HG03139 (cell line): Measurements from ENCODE around the gene ROBO3.

Experiments used
- ATAC-seq: cut with Tn5 transposase; IDR thresholded peaks from one replicate; pipeline ENCODE4 v1.9.1; 2021; ENCODE audit not compliant: unreplicated experiment

The ROBO3 gene

GRCh38 chr11:124841840-124842239, 23.4 kb upstream of the ROBO3 start:
- ATAC-seq: no peak

- no peak for ATAC-seq
Measured at GRCh38 chr11:124842305-124842704, 22.9 kb upstream of the ROBO3 start.

- ATAC-seq: no peak
Measured at GRCh38 chr11:124843616-124843910, 21.7 kb upstream of the ROBO3 start.

- no peak for ATAC-seq
Measured at GRCh38 chr11:124844664-124845079, 20.6 kb upstream of the ROBO3 start.

GRCh38 chr11:124846070-124846673, 19.1 kb upstream of the ROBO3 start:
- ATAC-seq: no peak

- no peak for ATAC-seq
Measured at GRCh38 chr11:124859171-124859570, 6.1 kb upstream of the ROBO3 start.

GRCh38 chr11:124861670-124862069, 3.6 kb upstream of the ROBO3 start:
- ATAC-seq: no peak

- ATAC-seq: no peak
Measured at GRCh38 chr11:124863137-124863825, 2.0 kb upstream of the ROBO3 start.

GRCh38 chr11:124863826-124864165, 1.4 kb upstream of the ROBO3 start:
- no peak for ATAC-seq

- no peak for ATAC-seq
Measured at GRCh38 chr11:124864176-124864891, 898 bp upstream of the ROBO3 start.

- ATAC-seq: no peak
Measured at GRCh38 chr11:124864892-124865180, 396 bp upstream of the ROBO3 start.

- ATAC-seq: no peak
Measured at GRCh38 chr11:124865902-124866851, 945 bp downstream of the ROBO3 start.

GRCh38 chr11:124867700-124868099, 2.5 kb downstream of the ROBO3 start:
- ATAC-seq: peak; percentile 55

- no peak for ATAC-seq
Measured at GRCh38 chr11:124868331-124869274, 3.4 kb downstream of the ROBO3 start.

- ATAC-seq: no peak
Measured at GRCh38 chr11:124869331-124869730, 4.1 kb downstream of the ROBO3 start.

- no peak for ATAC-seq
Measured at GRCh38 chr11:124869856-124870387, 4.7 kb downstream of the ROBO3 start.

GRCh38 chr11:124870430-124870829, 5.2 kb downstream of the ROBO3 start:
- no peak for ATAC-seq

- ATAC-seq: no peak
Measured at GRCh38 chr11:124872280-124872679, 7.0 kb downstream of the ROBO3 start.

GRCh38 chr11:124872741-124873140, 7.5 kb downstream of the ROBO3 start:
- ATAC-seq: no peak

GRCh38 chr11:124873951-124874350, 8.7 kb downstream of the ROBO3 start:
- ATAC-seq: no peak
